A673 (cell line): ENCODE results near the gene GRWD1. TPM values are rescaled to one million over a fixed set of nuclear protein-coding genes. Genes with fewer than 3 reads are reported as not detected.

Experiments used
- BruUV-seq: library from RNA; stranded (reverse); fragments of 400-500 nt; replicated peaks from 2 replicates; lab custom pipeline; 2021; lab: Mats Ljungman, UMichigan
- CTCF ChIA-PET: fragments of 300-600 bp; sonication (Branson Sonifier 250); formaldehyde crosslinking; loops from one replicate; lab custom pipeline; 2022; ENCODE audit warnings: antibody characterized with exemption; lab: Charles Lee
- POLR2A ChIA-PET: fragments of 300-600 bp; sonication (Branson Sonifier 250); formaldehyde crosslinking; loops from one replicate; lab custom pipeline; 2022; ENCODE audit warnings: antibody characterized with exemption; ENCODE audit not compliant: low non-redundant PET; lab: Charles Lee
- DNase-seq: peaks from one replicate; pipeline ENCODE4 v3.0.0-alpha.2; 2015; ENCODE audit warnings: low spot score
- H3K27ac ChIP-seq: fragments of 200-600 bp; sonication (generic); 2 replicates; pipeline ENCODE4 v1.5.1; 2016; ENCODE audit warnings: mixed run types, low read depth, mild to moderate bottlenecking, mixed read lengths, antibody characterized with exemption, low read length; ENCODE audit not compliant: poor library complexity, severe bottlenecking
- H3K27me3 ChIP-seq: fragments of 200-600 bp; sonication (generic); replicated peaks from 2 replicates; pipeline ENCODE4 v1.6.1; 2017; ENCODE audit warnings: mixed run types, low read depth, mild to moderate bottlenecking, mixed read lengths, antibody characterized with exemption, low read length; ENCODE audit not compliant: insufficient read depth, poor library complexity
- H3K36me3 ChIP-seq: fragments of 200-600 bp; sonication (generic); 2 replicates; pipeline ENCODE4 v1.6.1; 2016; ENCODE audit warnings: mixed run types, mild to moderate bottlenecking, mixed read lengths, antibody characterized with exemption, low read length; ENCODE audit not compliant: insufficient read depth, poor library complexity, severe bottlenecking
- H3K4me1 ChIP-seq: fragments of 200-600 bp; sonication (generic); 2 replicates; pipeline ENCODE4 v1.6.1; 2017; ENCODE audit warnings: mixed run types, mild to moderate bottlenecking, mixed read lengths, antibody characterized with exemption, low read length; ENCODE audit not compliant: insufficient read depth, poor library complexity, severe bottlenecking
- H3K4me3 ChIP-seq: fragments of 200-600 bp; sonication (generic); 2 replicates; pipeline ENCODE4 v1.5.1; 2016; ENCODE audit warnings: low read depth, mixed run types, mild to moderate bottlenecking, mixed read lengths, low read length; ENCODE audit not compliant: poor library complexity, severe bottlenecking
- H3K9me3 ChIP-seq: fragments of 200-600 bp; sonication (generic); 2 replicates; pipeline ENCODE4 v1.6.1; 2016; ENCODE audit warnings: mixed run types, low read depth, mild to moderate bottlenecking, mixed read lengths, antibody characterized with exemption, low read length; ENCODE audit not compliant: poor library complexity, severe bottlenecking
- CTCF ChIP-seq: fragments of 300-800, 200-600 bp; sonication (generic); conservative IDR thresholded peaks from 2 replicates; pipeline ENCODE4 v1.5.1; 2017; ENCODE audit warnings: low read depth, mild to moderate bottlenecking, antibody characterized with exemption, low read length, moderate library complexity, mixed read lengths
- EZH2 ChIP-seq: fragments of 200-600 bp; sonication (generic); IDR thresholded peaks from 2 replicates; pipeline ENCODE4 v1.6.1; 2017; ENCODE audit warnings: borderline replicate concordance, low read depth, mild to moderate bottlenecking, mixed read lengths, antibody characterized with exemption, low read length; ENCODE audit not compliant: poor library complexity, severe bottlenecking
- intact Hi-C: fragments of 100-400 bp; cut with micrococcal nuclease; formaldehyde crosslinking; loops from one replicate; pipeline ENCODE4 v1.10.0; 2022; ENCODE audit not compliant: unreplicated experiment
- total RNA-seq: library from RNA; stranded (reverse); gene quantifications from 2 replicates; pipeline ENCODE4 v1.2.3, GENCODE V29; 2021

GRWD1 gene
- total RNA-seq, 1 experiment from 2014 or later = 109 TPM

GRCh38 chr19:48480183-48480557 is 34.4 kb downstream of the GRWD1 start:
- intact Hi-C loops = no loop called here
- Histone ChIP-seq H3K4me3 (peak overlapping the region; percentile 54), H3K4me1 (peaks cover 7% of the 10 kb centered on the region), H3K9me3 (no peaks in the 10 kb centered on the region), H3K27ac (peak overlapping the region; percentile 60), H3K27me3 (no peaks in the 10 kb centered on the region), H3K36me3 (peaks cover 35% of the 10 kb centered on the region)
- BruUV-seq = no TSS peak
- POLR2A ChIA-PET = no interaction called here
- no peak for TF ChIP-seq CTCF
- no peak for TF ChIP-seq EZH2
- CTCF ChIA-PET = interaction anchor here (1.4 kb wide), 1 partner anchor 10 kb away, joined by 3 read pairs; no protein-coding TSS in a partner anchor
- peak; percentile 81 for DNase-seq

- ChIA-PET CTCF (interaction anchor here (1.4 kb wide), 1 partner anchor 10 kb away, joined by 3 read pairs; no protein-coding TSS in a partner anchor), POLR2A (no interaction called here)
- BruUV-seq = no TSS peak
- Histone ChIP-seq H3K27me3 (no peaks in the 10 kb centered on the region), H3K9me3 (no peaks in the 10 kb centered on the region), H3K27ac (peak overlapping the region; percentile 60), H3K4me1 (peaks cover 7% of the 10 kb centered on the region), H3K4me3 (peak overlapping the region; percentile 54), H3K36me3 (peaks cover 28% of the 10 kb centered on the region)
- DNase-seq = peak; percentile 48
- intact Hi-C loops = no loop called here
- TF ChIP-seq EZH2 (no peak), CTCF (no peak)
Measured at GRCh38 chr19:48480558-48481500, 35.0 kb downstream of the GRWD1 start.

- Histone ChIP-seq H3K9me3 (no peaks in the 10 kb centered on the region), H3K27ac (no peak overlapping the region), H3K4me1 (peaks cover 7% of the 10 kb centered on the region), H3K27me3 (no peaks in the 10 kb centered on the region), H3K36me3 (peaks cover 19% of the 10 kb centered on the region), H3K4me3 (no peak overlapping the region)
- intact Hi-C loops = no loop called here
- POLR2A ChIA-PET = no interaction called here
- DNase-seq = no peak
- TSS peak; percentile 13 for BruUV-seq
- CTCF ChIA-PET = no interaction called here
- no peak for TF ChIP-seq EZH2
- TF ChIP-seq CTCF = no peak
Measured at GRCh38 chr19:48481846-48482639, 36.3 kb downstream of the GRWD1 start.
